ENCODE measurements around the gene LRRC47.

The LRRC47 gene

DNA sequence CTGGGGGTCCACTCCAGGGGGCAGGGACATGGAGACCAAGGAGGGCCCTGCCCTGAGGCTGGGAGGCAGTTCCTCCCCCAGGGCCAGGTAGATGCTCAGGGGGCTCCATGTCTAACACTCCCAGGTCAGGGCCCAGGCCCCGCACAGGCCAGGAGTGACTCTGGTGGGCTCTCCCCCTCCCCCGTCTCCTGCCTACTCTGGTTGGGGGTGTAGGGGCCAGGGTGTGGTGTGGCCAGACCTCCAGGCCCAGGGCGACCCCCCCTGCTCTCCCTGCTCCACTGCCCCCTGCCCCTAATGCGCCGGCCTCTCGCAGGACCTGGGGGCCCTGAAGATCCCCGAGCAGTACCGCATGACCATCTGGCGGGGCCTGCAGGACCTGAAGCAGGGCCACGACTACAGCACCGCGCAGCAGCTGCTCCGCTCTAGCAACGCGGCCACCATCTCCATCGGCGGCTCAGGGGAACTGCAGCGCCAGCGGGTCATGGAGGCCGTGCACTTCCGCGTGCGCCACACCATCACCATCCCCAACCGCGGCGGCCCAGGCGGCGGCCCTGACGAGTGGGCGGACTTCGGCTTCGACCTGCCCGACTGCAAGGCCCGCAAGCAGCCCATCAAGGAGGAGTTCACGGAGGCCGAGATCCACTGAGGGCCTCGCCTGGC is 63.7 kb downstream of the LRRC47 start:
- no peak for DNase-seq (ENCODE audit: low read depth)

DNA sequence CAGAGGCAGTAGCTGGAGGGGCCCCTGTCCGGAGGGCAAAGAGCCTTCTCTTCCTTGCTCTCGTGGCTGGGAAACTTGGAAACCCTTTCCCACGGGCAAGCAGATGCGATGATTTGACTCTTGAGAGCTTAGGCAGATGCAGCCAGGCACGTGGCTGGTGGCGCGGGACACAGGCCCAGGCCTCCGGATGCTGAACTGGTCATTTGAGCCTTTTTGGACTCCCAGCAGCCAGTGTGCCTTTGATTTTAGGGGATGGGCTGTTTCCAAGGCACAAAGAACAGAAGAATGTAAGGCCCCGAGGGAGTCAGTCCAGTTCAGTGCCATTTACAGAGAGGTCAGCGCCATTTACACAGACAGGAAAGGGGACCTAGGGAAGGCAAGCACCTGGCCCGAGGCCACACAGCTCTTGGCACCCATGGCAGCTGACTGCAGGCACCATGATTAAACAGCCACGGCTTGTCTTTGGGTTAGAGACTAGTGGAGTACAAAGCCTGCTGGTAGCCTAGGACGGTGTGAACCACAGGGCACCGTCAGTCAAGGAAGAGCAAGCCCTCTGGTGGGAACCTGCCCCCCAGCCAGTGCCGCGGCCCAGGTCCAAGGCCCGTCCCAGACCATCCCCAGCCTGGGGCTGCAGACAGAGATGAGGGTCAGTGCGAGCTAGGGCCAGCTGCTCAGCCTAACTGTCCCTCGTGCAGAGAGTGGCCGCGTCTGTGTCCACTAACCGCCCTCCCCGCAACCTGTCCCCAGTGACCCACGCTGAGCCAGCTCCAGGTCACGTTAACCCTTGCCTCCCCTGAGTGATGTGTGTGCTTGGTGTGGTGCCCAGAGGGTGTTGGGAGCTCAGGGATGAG is 64.5 kb downstream of the LRRC47 start:
- no peak for DNase-seq (ENCODE audit: low read depth)

DNA sequence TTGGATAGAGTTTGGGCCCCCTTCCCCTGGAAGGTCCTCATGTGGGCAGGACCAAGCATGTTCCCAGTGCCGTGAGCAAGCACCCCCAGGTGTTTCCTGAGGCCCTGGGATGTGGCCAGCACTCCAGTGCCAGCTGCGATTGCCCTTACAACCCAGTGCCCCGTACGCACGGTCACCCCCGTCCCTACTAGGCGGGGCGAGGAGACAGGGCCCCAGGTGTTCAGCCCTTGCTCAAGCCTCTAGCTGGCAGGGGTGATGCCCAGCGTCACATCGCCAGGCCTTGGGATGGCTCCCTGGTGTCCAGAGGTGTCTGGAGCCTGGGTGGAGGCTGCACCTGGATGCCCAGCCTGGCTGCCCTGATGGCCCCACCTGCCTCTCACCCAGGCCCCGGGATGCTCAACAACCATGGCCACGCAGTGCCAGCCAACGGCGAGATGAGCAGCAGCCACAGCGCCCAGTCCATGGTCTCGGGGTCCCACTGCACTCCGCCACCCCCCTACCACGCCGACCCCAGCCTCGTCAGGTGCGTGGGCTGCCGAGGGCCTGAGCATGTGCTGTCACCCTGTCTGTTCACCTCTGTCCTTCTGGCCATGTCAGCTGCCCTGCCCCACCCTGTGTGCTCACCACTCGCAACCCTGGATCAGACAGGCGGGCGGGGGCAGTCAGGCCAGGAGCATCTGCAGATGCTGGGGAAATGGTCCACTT is 65.6 kb downstream of the LRRC47 start:
- DNase-seq (ENCODE audit: low read depth) = no peak

DNA sequence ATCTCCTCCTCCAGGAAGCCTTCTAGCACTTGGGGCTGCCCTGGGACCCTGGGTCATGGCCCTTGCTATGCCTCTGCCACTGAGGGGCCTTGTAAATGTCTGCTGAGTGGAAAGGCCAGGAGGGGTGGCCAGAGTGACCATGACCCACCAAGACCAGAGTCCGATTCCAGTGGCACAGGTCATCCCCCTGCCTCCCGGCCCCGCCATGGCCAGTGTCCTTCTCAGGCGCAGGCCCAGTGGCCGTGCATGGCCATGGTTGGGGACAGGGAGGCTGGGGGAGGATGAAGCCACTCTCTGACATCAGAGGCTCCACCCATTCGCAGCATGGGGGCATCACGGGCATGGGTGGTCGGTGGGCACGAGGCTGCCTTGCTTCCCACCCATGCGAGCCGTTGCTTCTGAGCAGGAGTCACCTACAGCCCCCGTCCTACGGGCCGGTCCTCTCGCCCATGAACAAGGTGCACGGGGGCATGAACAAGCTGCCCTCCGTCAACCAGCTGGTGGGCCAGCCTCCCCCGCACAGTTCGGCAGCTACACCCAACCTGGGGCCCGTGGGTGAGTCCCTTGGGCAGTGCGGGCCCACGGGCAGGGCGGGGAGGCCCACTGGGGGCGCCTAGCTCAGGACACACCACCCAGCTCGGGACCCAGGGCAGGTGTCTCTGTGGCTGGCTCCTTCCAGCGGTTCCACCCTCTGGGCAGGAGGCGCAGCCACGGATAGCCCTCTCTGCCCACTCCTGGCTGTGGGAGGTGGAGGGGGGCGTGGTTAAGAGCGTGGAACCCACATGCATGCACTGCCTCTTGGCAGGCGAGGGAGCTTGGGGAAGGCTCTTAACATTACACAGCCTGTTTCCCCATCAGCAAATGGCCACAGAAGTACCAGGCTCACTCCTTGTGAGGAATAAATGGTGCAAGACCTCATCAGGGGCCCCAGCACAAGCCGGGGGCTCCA is 66.4 kb downstream of the LRRC47 start:
- DNase-seq (ENCODE audit: low read depth) = no peak
